Left lung (tissue), 10 donors: Measurements from ENCODE around the gene PLIN3. TPM values are rescaled to one million over a fixed set of nuclear protein-coding genes. Genes with fewer than 3 reads are reported as not detected.
"Not testable (repeated sequence)": the region's sequence is repeated elsewhere in the genome, so short reads cannot be mapped to it uniquely, and the experiment has no call there.

Experiments
- ATAC-seq: fragments of 200-7000 bp; cut with Tn5 transposase; one replicate; pipeline ENCODE4 v1.9.1; 2020; ENCODE audit warnings: moderate library complexity
- DNase-seq, 4 donors: peaks; one replicate each; pipeline ENCODE4 v3.0.0-alpha.2; 2013 to 2020
- H3K27ac ChIP-seq, 2 donors: fragments of 200-600 bp; sonication (generic) in 1 of 2; one replicate each; pipeline versions ENCODE4 v1.5.0 to v1.8.0; 2020 to 2021
- H3K27me3 ChIP-seq, 2 donors: fragments of 200-600 bp; sonication (generic) in 1 of 2; one replicate each; pipeline versions ENCODE4 v1.5.0 to v1.8.0; 2020 to 2021
- H3K36me3 ChIP-seq, 2 donors: fragments of 200-600 bp; sonication (generic) in 1 of 2; one replicate each; pipeline versions ENCODE4 v1.5.0 to v1.8.0; 2020 to 2021
- H3K4me1 ChIP-seq, 2 donors: fragments of 200-600 bp; one replicate each; pipeline ENCODE4 v1.8.0; 2021
- H3K4me3 ChIP-seq, 2 donors: fragments of 200-600 bp; sonication (generic) in 1 of 2; one replicate each; pipeline versions ENCODE4 v1.5.0 to v1.8.0; 2020 to 2021; ENCODE audit warnings: mild to moderate bottlenecking in 1 of 2
- H3K9me3 ChIP-seq, 2 donors: fragments of 200-600 bp; sonication (generic) in 1 of 2; one replicate each; pipeline versions ENCODE4 v1.5.0 to v1.8.0; 2020 to 2021
- intact Hi-C, 2 donors: fragments of 100-400 bp; cut with DNase I; formaldehyde crosslinking; loops; one replicate each; pipeline versions ENCODE4 v1.11.2 to v1.14.2; 2022
- polyA plus RNA-seq, 6 donors: library from polyadenylated mRNA; unstranded; fragments of 120-200 nt; gene quantifications; one replicate each; pipeline ENCODE4 v1.2.1, GENCODE V29; 2013; ENCODE audit not compliant: insufficient read length in 6 of 6
- total RNA-seq, 2 donors: library from RNA; stranded (reverse); fragmentation: NEBNext Ultra II Directional; extraction: Animal tissue kit (Norgen Biotek cat#: 25700); gene quantifications; one replicate each; pipeline ENCODE4 v1.2.1, GENCODE V29; 2021
- TF ChIP-seq, protein P1 (sequence below), 2 donors: fragments of 200-600 bp; sonication (generic) in 1 of 2; IDR thresholded peaks; one replicate each; pipeline versions ENCODE4 v1.5.0 to v1.8.0; 2021; ENCODE audit warnings: antibody characterized with exemption in 2 of 2
- donor health status: DM: no; HTN: yes; CAD: no.
- donor health status: DM: no; HTN: no; CAD: no.

The PLIN3 gene
- total and polyA plus RNA-seq, 8 donors = 37.9 to 71.7 (median 47.7) TPM

DNA sequence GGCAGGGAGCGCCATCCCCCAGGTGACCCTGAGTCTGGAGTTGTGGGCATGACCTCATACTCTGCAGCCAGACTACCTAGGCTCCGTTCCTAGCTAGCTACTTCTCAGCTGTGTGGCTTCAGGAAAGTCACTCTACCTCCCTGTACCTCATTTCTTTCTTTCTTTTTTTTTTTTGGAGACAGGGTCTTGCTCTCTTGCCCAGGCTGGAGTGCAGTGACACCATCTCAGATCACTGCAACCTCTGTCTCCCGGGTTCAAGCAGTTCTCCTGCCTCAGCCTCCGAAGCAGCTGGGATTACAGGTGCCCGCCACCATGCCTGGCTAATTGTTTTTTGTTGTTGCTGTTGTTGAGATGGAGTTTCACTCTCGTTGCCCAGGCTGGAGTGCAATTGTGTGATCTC, 15.0 kb downstream of the PLIN3 start:
- H3K9me3 ChIP-seq = no peaks in the 10 kb centered on the region
- DNase-seq (no peak), ATAC-seq (peak; percentile 16)
- no peak overlapping the region for H3K4me3 ChIP-seq
- H3K36me3 ChIP-seq = peaks cover 0 to 100% of the 10 kb centered on the region in 2 donors
- TF ChIP-seq, protein P1, sequence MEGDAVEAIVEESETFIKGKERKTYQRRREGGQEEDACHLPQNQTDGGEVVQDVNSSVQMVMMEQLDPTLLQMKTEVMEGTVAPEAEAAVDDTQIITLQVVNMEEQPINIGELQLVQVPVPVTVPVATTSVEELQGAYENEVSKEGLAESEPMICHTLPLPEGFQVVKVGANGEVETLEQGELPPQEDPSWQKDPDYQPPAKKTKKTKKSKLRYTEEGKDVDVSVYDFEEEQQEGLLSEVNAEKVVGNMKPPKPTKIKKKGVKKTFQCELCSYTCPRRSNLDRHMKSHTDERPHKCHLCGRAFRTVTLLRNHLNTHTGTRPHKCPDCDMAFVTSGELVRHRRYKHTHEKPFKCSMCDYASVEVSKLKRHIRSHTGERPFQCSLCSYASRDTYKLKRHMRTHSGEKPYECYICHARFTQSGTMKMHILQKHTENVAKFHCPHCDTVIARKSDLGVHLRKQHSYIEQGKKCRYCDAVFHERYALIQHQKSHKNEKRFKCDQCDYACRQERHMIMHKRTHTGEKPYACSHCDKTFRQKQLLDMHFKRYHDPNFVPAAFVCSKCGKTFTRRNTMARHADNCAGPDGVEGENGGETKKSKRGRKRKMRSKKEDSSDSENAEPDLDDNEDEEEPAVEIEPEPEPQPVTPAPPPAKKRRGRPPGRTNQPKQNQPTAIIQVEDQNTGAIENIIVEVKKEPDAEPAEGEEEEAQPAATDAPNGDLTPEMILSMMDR (IDR thresholded peaks at IDR 0.05) = no peak
- no peaks in the 10 kb centered on the region for H3K4me1 ChIP-seq
- intact Hi-C loops = loop anchor here in 1 of 2 donors (5.0 kb wide), 1 partner anchor 40 kb away; no protein-coding TSS in a partner anchor
- no peaks in the 10 kb centered on the region for H3K27me3 ChIP-seq
- H3K27ac ChIP-seq = no peak overlapping the region

- Histone ChIP-seq H3K4me3 (no peak overlapping the region), H3K4me1 (no peaks in the 10 kb centered on the region), H3K27me3 (no peaks in the 10 kb centered on the region), H3K27ac (no peak overlapping the region), H3K36me3 (peaks cover 0 to 100% of the 10 kb centered on the region in 2 donors), H3K9me3 (no peaks in the 10 kb centered on the region)
- TF ChIP-seq, protein P1 (IDR thresholded peaks at IDR 0.05) = peak; percentile 53 to 82
- peak; percentile 31 to 90 (median 57) for DNase-seq
- ATAC-seq = peak; percentile 90
- intact Hi-C loops = loop anchor here in 1 of 2 donors (5.0 kb wide), 1 partner anchor 39 kb away; no protein-coding TSS in a partner anchor
Observed at GRCh38 chr19:4851551-4852290, 15.7 kb downstream of the PLIN3 start.

DNA sequence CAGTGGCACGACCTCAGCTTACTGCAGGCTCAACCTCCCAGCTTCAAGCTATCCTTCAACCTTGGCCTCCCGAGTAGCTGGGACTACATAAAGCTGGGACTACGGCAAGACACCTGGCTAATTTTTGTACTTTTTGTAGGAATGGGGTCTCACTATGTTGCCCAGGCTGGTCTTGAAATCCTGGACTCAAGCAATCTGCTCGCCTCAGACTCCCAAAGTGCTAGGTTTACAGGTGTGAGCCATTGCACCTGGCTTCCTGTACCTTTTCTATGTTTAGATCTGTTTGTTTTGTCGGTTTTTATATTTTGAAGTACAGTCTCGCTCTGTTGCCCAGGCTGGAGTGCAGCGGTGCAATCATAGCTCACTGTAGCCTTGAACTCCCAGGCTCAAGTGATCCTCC, 18.4 kb downstream of the PLIN3 start:
- ATAC-seq (no peak), DNase-seq (no peak)
- H3K4me3 ChIP-seq = no peak overlapping the region
- H3K36me3 ChIP-seq = peaks cover 0 to 100% of the 10 kb centered on the region in 2 donors
- TF ChIP-seq, protein P1 (IDR thresholded peaks at IDR 0.05) = no peak
- H3K27me3 ChIP-seq = no peaks in the 10 kb centered on the region
- H3K9me3 ChIP-seq = no peaks in the 10 kb centered on the region
- H3K4me1 ChIP-seq = no peaks in the 10 kb centered on the region
- intact Hi-C loops = no loop called here
- no peak overlapping the region for H3K27ac ChIP-seq

GRCh38 chr19:4847190-4847973, 20.1 kb downstream of the PLIN3 start:
- intact Hi-C loops = no loop called here
- ATAC-seq = no peak
- peaks cover 0 to 100% of the 10 kb centered on the region in 2 donors for H3K36me3 ChIP-seq

GRCh38 chr19:4845975-4846374, 21.5 kb downstream of the PLIN3 start:
- H3K4me1 ChIP-seq, H3K27me3 ChIP-seq, H3K27ac ChIP-seq, intact Hi-C loops, H3K4me3 ChIP-seq, H3K9me3 ChIP-seq, DNase-seq, ATAC-seq: not testable (repeated sequence)
- peaks cover 0 to 99% of the 10 kb centered on the region in 2 donors for H3K36me3 ChIP-seq

More at GRCh38 chr19:4847190-4847973, 20.1 kb downstream of the PLIN3 start:
- H3K4me1 ChIP-seq = no peaks in the 10 kb centered on the region
- TF ChIP-seq, protein P1 (IDR thresholded peaks at IDR 0.05) = no peak
- H3K27ac ChIP-seq = no peak overlapping the region
- no peaks in the 10 kb centered on the region for H3K27me3 ChIP-seq
- DNase-seq = no peak
- no peaks in the 10 kb centered on the region for H3K9me3 ChIP-seq
- no peak overlapping the region for H3K4me3 ChIP-seq
